Duodenal mucosa (tissue), 2 donors: ENCODE results near the gene MSTO1.
"Not testable (repeated sequence)": the region's sequence is repeated elsewhere in the genome, so short reads cannot be mapped to it uniquely, and the experiment has no call there.

Experiments
- H3K27ac ChIP-seq: one replicate; pipeline ENCODE4 v1.7.0; 2013; ENCODE audit warnings: low read depth, low read length
- H3K27me3 ChIP-seq, 2 donors: one replicate each; pipeline ENCODE4 v1.7.0; 2013; ENCODE audit warnings: low read length in 2 of 2, control low read depth in 1 of 2; ENCODE audit not compliant: insufficient read depth in 2 of 2, control insufficient read depth in 1 of 2
- H3K36me3 ChIP-seq, 2 donors: one replicate each; pipeline ENCODE4 v1.7.0; 2013; ENCODE audit warnings: low read length in 2 of 2, control low read depth in 1 of 2; ENCODE audit not compliant: insufficient read depth in 2 of 2, control insufficient read depth in 1 of 2
- H3K4me1 ChIP-seq, 2 donors: one replicate each; pipeline ENCODE4 v1.7.0; 2013; ENCODE audit warnings: low read length in 2 of 2, control low read depth in 1 of 2; ENCODE audit not compliant: insufficient read depth in 2 of 2, control insufficient read depth in 1 of 2
- H3K4me3 ChIP-seq, 2 donors: one replicate each; pipeline ENCODE4 v1.7.0; 2013; ENCODE audit warnings: low read length in 2 of 2, low read depth in 1 of 2
- H3K9ac ChIP-seq, 2 donors: one replicate each; pipeline ENCODE4 v1.7.0; 2013; ENCODE audit warnings: low read length in 2 of 2, low read depth in 1 of 2
- H3K9me3 ChIP-seq, 2 donors: one replicate each; pipeline ENCODE4 v1.7.0; 2013; ENCODE audit warnings: low read length in 2 of 2, control low read depth in 1 of 2; ENCODE audit not compliant: control insufficient read depth in 1 of 2

MSTO1 gene

GRCh38 chr1:155613226-155613625 lies 3.2 kb downstream of the MSTO1 start:
- not testable (repeated sequence) for H3K4me1 ChIP-seq, H3K4me3 ChIP-seq, H3K9me3 ChIP-seq, H3K27me3 ChIP-seq, H3K9ac ChIP-seq, H3K27ac ChIP-seq
- peaks cover 4 to 14% of the 10 kb centered on the region in 2 donors for H3K36me3 ChIP-seq

- Histone ChIP-seq H3K9me3 (no peaks in the 10 kb centered on the region), H3K4me3 (no peak overlapping the region), H3K27me3 (no peaks in the 10 kb centered on the region), H3K4me1 (no peaks in the 10 kb centered on the region), H3K9ac (no peak overlapping the region), H3K27ac (no peak overlapping the region), H3K36me3 (no peaks in the 10 kb centered on the region)
Observed at GRCh38 chr1:155622191-155622590, 12.2 kb downstream of the MSTO1 start.

GRCh38 chr1:155623357-155623756 lies 13.3 kb downstream of the MSTO1 start:
- Histone ChIP-seq H3K9ac (no peak overlapping the region), H3K4me3 (no peak overlapping the region), H3K27me3 (no peaks in the 10 kb centered on the region), H3K9me3 (no peaks in the 10 kb centered on the region), H3K36me3 (no peaks in the 10 kb centered on the region), H3K27ac (no peak overlapping the region), H3K4me1 (no peaks in the 10 kb centered on the region)

DNA sequence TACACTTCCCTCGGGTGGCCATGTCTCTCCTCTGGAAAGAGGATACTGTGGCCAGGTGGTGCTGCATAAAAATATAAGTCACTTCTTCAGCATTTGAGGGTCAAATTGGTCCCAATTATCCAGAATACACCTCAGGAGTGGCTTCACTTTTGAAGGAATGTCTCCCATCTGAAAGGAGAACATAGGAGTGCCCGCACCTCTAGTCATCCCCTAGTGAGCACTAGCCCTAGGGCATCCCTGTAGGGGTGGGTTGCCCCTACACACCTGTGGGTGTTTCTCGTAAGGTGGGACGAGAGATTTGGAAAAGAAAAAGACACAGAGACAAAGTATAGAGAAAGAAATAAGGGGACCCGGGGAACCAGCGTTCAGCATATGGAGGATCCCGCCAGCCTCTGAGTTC lies 16.4 kb downstream of the MSTO1 start:
- not testable (repeated sequence) for H3K9me3 ChIP-seq, H3K27ac ChIP-seq, H3K4me3 ChIP-seq, H3K9ac ChIP-seq, H3K36me3 ChIP-seq, H3K27me3 ChIP-seq, H3K4me1 ChIP-seq

GRCh38 chr1:155636397-155637153 lies 26.6 kb downstream of the MSTO1 start:
- peaks cover 1 to 6% of the 10 kb centered on the region in 2 donors for H3K9me3 ChIP-seq
- H3K36me3 ChIP-seq = no peaks in the 10 kb centered on the region
- peak overlapping the region; percentile 2 to 80 for H3K4me3 ChIP-seq
- no peak overlapping the region for H3K9ac ChIP-seq
- H3K4me1 ChIP-seq = peaks cover 9 to 15% of the 10 kb centered on the region in 2 donors
- no peaks in the 10 kb centered on the region for H3K27me3 ChIP-seq
- H3K27ac ChIP-seq = no peak overlapping the region

DNA sequence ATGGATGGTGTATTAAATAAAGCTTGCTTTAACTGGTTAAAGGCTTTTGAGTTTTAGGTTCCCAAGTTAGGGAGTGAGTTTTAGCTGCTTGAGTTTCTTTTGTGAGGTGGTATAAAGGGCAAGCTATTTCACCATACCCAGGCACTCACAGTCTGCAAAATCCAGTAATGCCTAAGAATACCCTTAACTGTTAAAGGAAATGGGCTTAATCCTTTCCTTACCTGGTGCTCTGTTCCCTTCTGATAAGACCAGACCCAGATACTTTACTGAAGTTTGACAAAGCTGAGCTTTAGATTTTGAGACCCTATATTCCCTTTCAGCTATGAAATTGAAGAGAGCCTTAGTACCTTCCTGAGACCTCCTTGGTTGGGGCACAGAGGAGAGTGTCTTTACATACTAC lies 30.3 kb downstream of the MSTO1 start:
- Histone ChIP-seq H3K9ac (no peak overlapping the region), H3K36me3 (no peaks in the 10 kb centered on the region), H3K4me3 (no peak overlapping the region), H3K4me1 (peaks cover 9 to 15% of the 10 kb centered on the region in 2 donors), H3K27ac (no peak overlapping the region), H3K9me3 (peaks cover 10 to 28% of the 10 kb centered on the region in 2 donors), H3K27me3 (no peaks in the 10 kb centered on the region)

- not testable (repeated sequence) for H3K9ac ChIP-seq, H3K27me3 ChIP-seq, H3K27ac ChIP-seq, H3K4me3 ChIP-seq, H3K36me3 ChIP-seq, H3K4me1 ChIP-seq
- H3K9me3 ChIP-seq = peaks cover 10 to 28% of the 10 kb centered on the region in 2 donors
Observed at GRCh38 chr1:155642559-155643180, 32.7 kb downstream of the MSTO1 start.

DNA sequence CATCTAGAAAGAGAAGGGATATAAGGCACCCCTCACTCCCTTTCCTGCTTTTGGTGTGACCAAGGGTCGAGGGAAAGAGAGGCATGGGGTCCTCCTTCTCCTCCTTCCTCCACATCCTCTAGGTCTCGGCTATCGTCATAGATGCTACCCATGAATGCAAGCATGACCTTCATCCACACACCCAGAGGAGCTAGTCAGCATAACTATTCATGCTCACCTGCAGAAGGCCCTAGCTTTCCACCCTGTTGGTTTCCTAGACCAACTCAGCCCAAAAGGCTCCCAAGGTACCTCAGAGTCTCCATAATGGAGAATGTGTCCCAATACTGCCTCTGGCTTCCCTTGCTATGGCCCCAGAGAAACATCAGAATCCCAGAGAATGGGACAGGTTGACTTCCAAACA lies 33.2 kb downstream of the MSTO1 start:
- Histone ChIP-seq H3K4me1 (peaks cover 0 to 4% of the 10 kb centered on the region in 2 donors), H3K27me3 (no peaks in the 10 kb centered on the region), H3K27ac (no peak overlapping the region), H3K9me3 (peaks cover 10 to 28% of the 10 kb centered on the region in 2 donors), H3K36me3 (no peaks in the 10 kb centered on the region), H3K4me3 (no peak overlapping the region), H3K9ac (no peak overlapping the region)

DNA sequence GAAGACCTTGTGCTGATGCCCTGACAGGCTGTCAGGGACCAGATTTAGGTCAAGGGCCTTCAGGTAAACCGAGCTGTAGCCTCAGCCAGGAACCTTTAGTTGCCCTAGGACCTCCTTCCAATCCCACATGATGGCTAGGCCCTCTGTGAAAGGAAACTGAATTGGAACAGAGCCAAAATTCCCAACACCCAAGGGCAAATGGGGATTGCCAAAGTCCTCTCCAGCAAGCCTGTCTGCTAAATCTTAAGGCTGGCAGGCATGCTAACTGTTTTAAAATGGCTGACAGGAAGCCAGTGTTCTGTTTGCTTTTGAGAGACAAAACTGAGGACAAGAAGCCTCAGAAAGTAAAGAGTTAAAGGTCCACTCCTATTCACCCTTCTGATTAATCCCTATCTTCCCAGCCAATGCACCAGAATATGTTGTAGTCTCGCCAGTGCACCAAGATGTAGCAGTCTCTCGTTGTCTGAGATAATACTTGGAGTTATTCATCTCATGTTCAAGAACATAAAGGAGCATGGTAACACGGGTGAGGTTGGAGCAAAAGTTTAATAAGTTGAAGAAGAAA lies 35.1 kb downstream of the MSTO1 start:
- Histone ChIP-seq H3K9ac (no peak overlapping the region), H3K27me3 (no peaks in the 10 kb centered on the region), H3K4me1 (peaks cover 0 to 4% of the 10 kb centered on the region in 2 donors), H3K36me3 (no peaks in the 10 kb centered on the region), H3K27ac (no peak overlapping the region), H3K4me3 (no peak overlapping the region), H3K9me3 (peaks cover 12 to 28% of the 10 kb centered on the region in 2 donors)

GRCh38 chr1:155645648-155646047 lies 35.6 kb downstream of the MSTO1 start:
- Histone ChIP-seq H3K9ac (no peak overlapping the region), H3K27me3 (no peaks in the 10 kb centered on the region), H3K36me3 (no peaks in the 10 kb centered on the region), H3K4me3 (no peak overlapping the region), H3K27ac (no peak overlapping the region), H3K9me3 (peaks cover 12 to 24% of the 10 kb centered on the region in 2 donors), H3K4me1 (peaks cover 0 to 4% of the 10 kb centered on the region in 2 donors)
